Measurements from ENCODE around the gene CPTP. TPM values are rescaled to one million over a fixed set of nuclear protein-coding genes. Genes with fewer than 3 reads are reported as not detected.

CPTP gene
- total RNA-seq = 10 to 100 TPM; 45.4 to 60.2 TPM

- Histone ChIP-seq H3K4me3 (peak within 1 kb of the TSS; percentile 99), H3K4me1 (peaks cover 13% of the 10 kb centered on the region), H3K9me3 (no peaks in the 10 kb centered on the region), H3K27ac (peak within 1 kb of the TSS; percentile 88), H3K27me3 (no peaks in the 10 kb centered on the region), H3K36me3 (no peaks in the 10 kb centered on the region), H3K9ac (ENCODE audit: low read depth in 2 of 2, low read length in 2 of 2) (peak within 1 kb of the TSS; percentile 89 to 99)
- TF ChIP-seq CTCF (IDR thresholded peaks at IDR 0.05) = no peak
- peak; percentile 97 for DNase-seq
- intact Hi-C loops (cut with DNase I) = no loop called here
Observed at GRCh38 chr1:1324524-1325287, at the start of gene CPTP, which contains the start of gene INTS11. TSS of gene CPTP (plus strand) at chr1:1324802. CDS start at chr1:1326911, 2,109 bp downstream. TSS of gene INTS11 (minus strand) at chr1:1324660. CDS start at chr1:1324608, 52 bp downstream.

GRCh38 chr1:1274931-1275431 lies 49.6 kb upstream of the CPTP start:
- no peak for TF ChIP-seq CTCF (IDR thresholded peaks at IDR 0.05)
- no peak overlapping the region for H3K27ac ChIP-seq
- H3K27me3 ChIP-seq = no peaks in the 10 kb centered on the region
- DNase-seq = no peak
- H3K9ac ChIP-seq (ENCODE audit: low read depth in 2 of 2, low read length in 2 of 2) = peak overlapping the region; percentile 63 to 66
- no peaks in the 10 kb centered on the region for H3K9me3 ChIP-seq
- intact Hi-C loops (cut with DNase I) = no loop called here
- no peaks in the 10 kb centered on the region for H3K36me3 ChIP-seq
- H3K4me1 ChIP-seq = peaks cover 16% of the 10 kb centered on the region
- H3K4me3 ChIP-seq = no peak overlapping the region

GRCh38 chr1:1275836-1276235 lies 48.8 kb upstream of the CPTP start:
- Histone ChIP-seq H3K4me1 (peaks cover 15% of the 10 kb centered on the region), H3K9ac (ENCODE audit: low read depth in 2 of 2, low read length in 2 of 2) (no peak overlapping the region), H3K27me3 (no peaks in the 10 kb centered on the region), H3K27ac (no peak overlapping the region), H3K4me3 (no peak overlapping the region), H3K9me3 (no peaks in the 10 kb centered on the region), H3K36me3 (no peaks in the 10 kb centered on the region)
- DNase-seq = no peak
- intact Hi-C loops (cut with DNase I) = no loop called here
- no peak for TF ChIP-seq CTCF (IDR thresholded peaks at IDR 0.05)

- peaks cover 6% of the 10 kb centered on the region for H3K4me1 ChIP-seq
- H3K9me3 ChIP-seq = no peaks in the 10 kb centered on the region
- intact Hi-C loops (cut with DNase I) = no loop called here
- DNase-seq = no peak
- no peak overlapping the region for H3K9ac ChIP-seq (ENCODE audit: low read depth in 2 of 2, low read length in 2 of 2)
- H3K36me3 ChIP-seq = no peaks in the 10 kb centered on the region
- no peaks in the 10 kb centered on the region for H3K27me3 ChIP-seq
- H3K4me3 ChIP-seq = no peak overlapping the region
- no peak for TF ChIP-seq CTCF (IDR thresholded peaks at IDR 0.05)
- H3K27ac ChIP-seq = no peak overlapping the region
Observed at GRCh38 chr1:1278620-1279019, 46.0 kb upstream of the CPTP start.

- intact Hi-C loops (cut with DNase I) = no loop called here
- Histone ChIP-seq H3K9ac (ENCODE audit: low read depth in 2 of 2, low read length in 2 of 2) (no peak overlapping the region), H3K27me3 (no peaks in the 10 kb centered on the region), H3K4me3 (no peak overlapping the region), H3K9me3 (no peaks in the 10 kb centered on the region), H3K36me3 (no peaks in the 10 kb centered on the region), H3K27ac (no peak overlapping the region), H3K4me1 (peaks cover 6% of the 10 kb centered on the region)
- DNase-seq = no peak
- TF ChIP-seq CTCF (IDR thresholded peaks at IDR 0.05) = no peak
Observed at GRCh38 chr1:1279028-1279427, 45.6 kb upstream of the CPTP start.

Data from colonic mucosa (tissue), 4 donors.